B cell (primary cell): ENCODE measurements around the gene CAMTA1. TPM values are rescaled to one million over a fixed set of nuclear protein-coding genes. Genes with fewer than 3 reads are reported as not detected.

Experiments
- ATAC-seq: fragments of 200-7000 bp; cut with Tn5 transposase; one replicate; pipeline ENCODE4 v1.10.0; 2021; ENCODE audit warnings: low read depth, mild to moderate bottlenecking, moderate number of reproducible peaks, moderate library complexity
- CTCF ChIA-PET: fragments of 350-600 bp; sonication (Branson Sonifier 250); formaldehyde crosslinking; loops from one replicate; lab custom pipeline; 2021; ENCODE audit warnings: antibody characterized with exemption, inconsistent platforms; lab: Charles Lee
- POLR2A ChIA-PET: fragments of 350-600 bp; sonication (Branson Sonifier 250); formaldehyde crosslinking; loops from one replicate; lab custom pipeline; 2021; ENCODE audit warnings: antibody characterized with exemption; lab: Charles Lee
- DNase-seq: peaks from one replicate; pipeline ENCODE4 v3.0.0; 2013
- H2AFZ ChIP-seq: 2 replicates; pipeline ENCODE4 v1.6.1; 2012; ENCODE audit warnings: mild to moderate bottlenecking, low read depth, low read length; ENCODE audit not compliant: insufficient read depth, poor library complexity, severe bottlenecking
- H3K27ac ChIP-seq, 2 donors: 1 replicate in 1 of 2; 2 replicates in 1 of 2; pipeline ENCODE4 v1.5.1; 2012 to 2013; ENCODE audit warnings: low read length in 2 of 2, mild to moderate bottlenecking in 2 of 2, moderate library complexity in 1 of 2
- H3K27me3 ChIP-seq, 4 experiments: fragments of 200-600 bp in 1 of 4; sonication (generic) in 1 of 4; replicated peaks in 1 of 4; 1 replicate in 2 of 4; 2 replicates in 2 of 4; pipeline versions ENCODE4 v1.6.1 to v1.7.0; 2013 to 2016; ENCODE audit warnings: low read length in 3 of 4, mild to moderate bottlenecking in 2 of 4, mixed read lengths in 1 of 4, moderate library complexity in 1 of 4; ENCODE audit not compliant: insufficient read depth in 4 of 4, control insufficient read depth in 3 of 4; ENCODE audit errors: control extremely low read depth in 1 of 4
- H3K36me3 ChIP-seq, 2 experiments: replicated peaks in 1 of 2; 1 replicate in 1 of 2; 2 replicates in 1 of 2; pipeline versions ENCODE4 v1.6.1 to v1.7.1; 2013; ENCODE audit warnings: low read length in 1 of 2; ENCODE audit not compliant: insufficient read depth in 2 of 2, control insufficient read depth in 1 of 2; ENCODE audit errors: control extremely low read depth in 1 of 2, extremely low read depth in 1 of 2
- H3K4me1 ChIP-seq, 2 donors: fragments of 200-600 bp in 1 of 2; sonication (generic) in 1 of 2; 1 replicate in 1 of 2; 2 replicates in 1 of 2; pipeline versions ENCODE4 v1.5.1 to v1.6.1; 2013 to 2017; ENCODE audit warnings: low read length in 2 of 2; ENCODE audit not compliant: control insufficient read depth in 2 of 2, insufficient read depth in 2 of 2
- H3K4me2 ChIP-seq: replicated peaks from 2 replicates; pipeline ENCODE3; 2012; ENCODE audit warnings: mild to moderate bottlenecking, low read depth, low read length; ENCODE audit not compliant: poor library complexity, severe bottlenecking
- H3K4me3 ChIP-seq, 5 experiments: fragments of 200-600 bp in 1 of 5; sonication (generic) in 1 of 5; 1 replicate in 3 of 5; 2 replicates in 2 of 5; pipeline versions ENCODE4 v1.5.1 to v1.7.0; 2011 to 2016; ENCODE audit warnings: low read length in 4 of 5, mild to moderate bottlenecking in 4 of 5, low read depth in 2 of 5, control low read depth in 1 of 5, moderate library complexity in 1 of 5; ENCODE audit not compliant: insufficient read depth in 1 of 5; ENCODE audit errors: control extremely low read depth in 1 of 5, extremely low read depth in 1 of 5
- H3K79me2 ChIP-seq: fragments of 200-600 bp; sonication (generic); one replicate; pipeline ENCODE4 v1.6.0; 2016; ENCODE audit warnings: low read length; ENCODE audit not compliant: control insufficient read depth, insufficient read depth
- H3K9ac ChIP-seq: fragments of 200-600 bp; sonication (generic); 2 replicates; pipeline ENCODE4 v1.6.1; 2017; ENCODE audit warnings: mild to moderate bottlenecking, low read length, moderate library complexity
- H3K9me3 ChIP-seq, 3 donors: one replicate each; pipeline versions ENCODE4 v1.6.1 to v1.7.1; 2013; ENCODE audit warnings: low read length in 2 of 3; ENCODE audit not compliant: control insufficient read depth in 2 of 3, insufficient read depth in 1 of 3; ENCODE audit errors: control extremely low read depth in 1 of 3
- H4K20me1 ChIP-seq: 2 replicates; pipeline ENCODE4 v1.6.0; 2012; ENCODE audit warnings: mild to moderate bottlenecking, low read length; ENCODE audit not compliant: insufficient read depth, control insufficient read depth, poor library complexity, severe bottlenecking
- H3K27ac Mint-ChIP-seq: one replicate; pipeline ENCODE4 v1.8.0; 2021; ENCODE audit warnings: mixed read lengths
- H3K27me3 Mint-ChIP-seq: one replicate; pipeline ENCODE4 v1.8.0; 2021; ENCODE audit warnings: mixed read lengths
- H3K4me1 Mint-ChIP-seq: one replicate; pipeline ENCODE4 v1.8.0; 2021; ENCODE audit warnings: mixed read lengths
- H3K4me3 Mint-ChIP-seq: one replicate; pipeline ENCODE4 v1.8.0; 2021; ENCODE audit warnings: mixed read lengths
- H3K9me3 Mint-ChIP-seq: one replicate; pipeline ENCODE4 v1.8.0; 2022; ENCODE audit warnings: mixed read lengths; ENCODE audit not compliant: insufficient read depth
- EZH2 ChIP-seq: IDR thresholded peaks from 2 replicates; pipeline ENCODE4 v1.6.1; 2012; ENCODE audit warnings: borderline replicate concordance, low read depth, mild to moderate bottlenecking, moderate library complexity, low read length; ENCODE audit not compliant: insufficient read depth, poor library complexity, severe bottlenecking
- WGBS: methylation state at CpG from one replicate; pipeline ENCODE4 v1.1.5; 2013; ENCODE audit warnings: missing lambda C conversion rate; ENCODE audit not compliant: insufficient coverage; 5-methylcytosine and 5-hydroxymethylcytosine counted together
- intact Hi-C: fragments of 100-400 bp; cut with micrococcal nuclease; formaldehyde crosslinking; loops from one replicate; pipeline ENCODE4 v1.10.0; 2022
- polyA plus RNA-seq: library from polyadenylated mRNA; depleted of rRNA; stranded (reverse); fragments of >200 nt; gene quantifications from 2 replicates; pipeline ENCODE4 v1.2.3, GENCODE V29; 2012
- total RNA-seq, 2 donors: library from RNA; stranded (reverse); fragments of 120-200 nt in 1 of 2; gene quantifications; 1 replicate in 1 of 2; 2 replicates in 1 of 2; pipeline versions ENCODE4 v1.2.3 to v1.2.4, GENCODE V29; 2013 to 2022
- TF ChIP-seq, protein P1 (sequence below): fragments of 200-600 bp; IDR thresholded peaks from one replicate; pipeline ENCODE4 v1.8.0; 2022; ENCODE audit warnings: antibody characterized with exemption, mild to moderate bottlenecking

The CAMTA1 gene
- total and polyA plus RNA-seq, 2 donors (not counting 1 experiment from before 2014, with no cell fraction given), result 42.2 to 45.7 TPM

DNA sequence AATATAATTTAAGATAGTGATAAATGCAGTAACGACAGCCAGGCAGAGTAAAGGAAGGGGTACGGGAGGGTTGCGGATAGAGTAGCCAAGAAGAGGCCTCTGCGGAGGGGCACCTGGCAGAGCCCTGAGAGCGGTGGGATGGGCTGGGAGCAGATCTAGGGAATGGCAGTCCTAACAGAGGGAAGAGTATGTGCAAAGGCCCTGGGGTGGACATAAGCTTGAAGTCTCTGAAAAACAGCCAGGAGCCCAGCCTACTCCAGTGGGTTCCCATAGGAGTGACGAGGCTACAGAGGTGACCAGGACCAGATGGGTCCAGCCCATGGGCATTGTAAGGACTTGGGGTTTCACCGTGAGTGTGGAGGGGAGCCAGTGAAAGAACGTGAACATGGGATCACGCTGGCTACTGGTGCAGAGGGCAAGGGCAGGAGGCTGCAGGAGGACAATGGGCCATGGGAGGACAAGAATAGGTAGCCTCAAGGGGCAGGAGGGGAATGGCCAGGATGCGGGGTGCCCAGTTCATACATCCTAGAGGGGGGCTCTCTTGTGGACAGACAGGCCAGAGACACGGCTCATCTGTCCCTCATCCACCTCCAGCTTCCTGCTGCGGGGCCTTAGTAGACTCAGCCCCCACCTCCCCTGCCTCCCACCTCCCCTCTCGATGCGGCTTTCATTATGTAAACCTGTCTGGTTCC is 800.1 kb downstream of the CAMTA1 start:
- Histone ChIP-seq H2AFZ (no peak overlapping the region), H3K79me2 (no peaks in the 10 kb centered on the region), H3K9me3 (no peaks in the 10 kb centered on the region), H3K36me3 (no peaks in the 10 kb centered on the region), H3K27ac (no peak overlapping the region), H4K20me1 (no peaks in the 10 kb centered on the region), H3K27me3 (no peaks in the 10 kb centered on the region), H3K9ac (no peak overlapping the region), H3K4me1 (no peaks in the 10 kb centered on the region), H3K4me3 (no peak overlapping the region), H3K4me2 (no peak overlapping the region)
- DNase-seq (no peak), ATAC-seq (no peak)
- no peaks in the 10 kb centered on the region for H3K4me1 Mint-ChIP-seq
- H3K9me3 Mint-ChIP-seq, result no peaks in the 10 kb centered on the region
- POLR2A ChIA-PET, result no interaction called here
- 92% methylated on average over 14 of the region's 14 CpGs for WGBS
- H3K4me3 Mint-ChIP-seq, result no peak overlapping the region
- peaks cover 3% of the 10 kb centered on the region for H3K27me3 Mint-ChIP-seq
- no peak overlapping the region for H3K27ac Mint-ChIP-seq
- CTCF ChIA-PET, result no interaction called here
- intact Hi-C loops, result no loop called here
- TF ChIP-seq EZH2, result no peak
- TF ChIP-seq, protein P1, sequence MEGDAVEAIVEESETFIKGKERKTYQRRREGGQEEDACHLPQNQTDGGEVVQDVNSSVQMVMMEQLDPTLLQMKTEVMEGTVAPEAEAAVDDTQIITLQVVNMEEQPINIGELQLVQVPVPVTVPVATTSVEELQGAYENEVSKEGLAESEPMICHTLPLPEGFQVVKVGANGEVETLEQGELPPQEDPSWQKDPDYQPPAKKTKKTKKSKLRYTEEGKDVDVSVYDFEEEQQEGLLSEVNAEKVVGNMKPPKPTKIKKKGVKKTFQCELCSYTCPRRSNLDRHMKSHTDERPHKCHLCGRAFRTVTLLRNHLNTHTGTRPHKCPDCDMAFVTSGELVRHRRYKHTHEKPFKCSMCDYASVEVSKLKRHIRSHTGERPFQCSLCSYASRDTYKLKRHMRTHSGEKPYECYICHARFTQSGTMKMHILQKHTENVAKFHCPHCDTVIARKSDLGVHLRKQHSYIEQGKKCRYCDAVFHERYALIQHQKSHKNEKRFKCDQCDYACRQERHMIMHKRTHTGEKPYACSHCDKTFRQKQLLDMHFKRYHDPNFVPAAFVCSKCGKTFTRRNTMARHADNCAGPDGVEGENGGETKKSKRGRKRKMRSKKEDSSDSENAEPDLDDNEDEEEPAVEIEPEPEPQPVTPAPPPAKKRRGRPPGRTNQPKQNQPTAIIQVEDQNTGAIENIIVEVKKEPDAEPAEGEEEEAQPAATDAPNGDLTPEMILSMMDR, result no peak

DNA sequence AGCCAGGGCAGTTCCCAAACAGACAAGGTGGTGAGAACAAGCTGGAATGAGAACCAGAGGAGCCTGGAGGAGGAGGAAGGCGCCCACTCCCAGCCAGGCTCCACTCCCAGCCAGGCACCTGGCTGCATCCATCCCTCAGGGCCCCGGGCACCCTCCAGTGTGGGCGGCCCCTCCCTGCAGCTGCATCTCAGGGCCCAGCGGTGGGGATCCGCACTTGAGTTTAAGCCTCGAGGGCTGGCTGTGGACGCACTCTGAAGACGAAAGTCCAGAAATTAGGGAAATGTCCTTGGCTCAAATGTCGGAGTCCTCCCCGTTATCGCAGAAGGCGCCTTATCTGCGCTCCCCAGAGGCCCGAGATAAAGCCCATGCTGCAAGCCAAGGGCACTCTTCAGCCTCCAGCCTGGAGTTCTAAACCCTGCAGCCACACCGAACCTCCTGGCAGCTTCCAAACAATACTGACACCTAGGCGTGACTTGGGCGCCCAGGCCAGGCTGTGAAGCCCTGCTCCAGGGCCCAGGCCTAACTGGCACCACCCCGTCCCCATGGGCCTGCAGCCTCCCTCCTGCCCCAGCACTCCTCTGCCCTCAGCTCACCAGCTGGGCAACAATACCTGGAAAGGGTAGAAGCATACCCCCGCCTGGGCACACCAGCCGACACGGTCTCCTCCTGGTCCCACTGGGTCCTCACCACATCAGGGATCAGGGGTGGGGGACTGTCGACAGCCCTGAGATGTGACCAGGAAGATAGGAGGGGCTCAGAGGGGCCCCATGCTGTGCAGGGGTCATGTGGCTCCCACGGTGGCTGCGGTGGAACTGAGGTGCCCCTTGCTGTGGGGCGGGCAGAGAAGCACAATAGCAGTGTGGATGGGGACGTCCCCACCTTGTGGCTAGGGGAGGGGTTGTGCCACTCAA is 801.0 kb downstream of the CAMTA1 start:
- no peak overlapping the region for H3K9ac ChIP-seq
- no peak overlapping the region for H2AFZ ChIP-seq
- H3K4me2 ChIP-seq, result no peak overlapping the region
- no peak for TF ChIP-seq EZH2
- TF ChIP-seq, protein P1, result no peak
- DNase-seq (no peak), ATAC-seq (no peak)
- no peaks in the 10 kb centered on the region for H3K79me2 ChIP-seq
- 89% methylated on average over 23 of the region's 26 CpGs for WGBS
- intact Hi-C loops, result no loop called here
- H3K9me3 ChIP-seq, result no peaks in the 10 kb centered on the region
- ChIA-PET POLR2A (no interaction called here), CTCF (no interaction called here)
- no peaks in the 10 kb centered on the region for H3K4me1 ChIP-seq
- no peaks in the 10 kb centered on the region for H3K4me1 Mint-ChIP-seq
- no peaks in the 10 kb centered on the region for H3K36me3 ChIP-seq
- H3K9me3 Mint-ChIP-seq, result no peaks in the 10 kb centered on the region
- no peak overlapping the region for H3K4me3 ChIP-seq
- no peak overlapping the region for H3K4me3 Mint-ChIP-seq
- no peaks in the 10 kb centered on the region for H4K20me1 ChIP-seq
- H3K27me3 ChIP-seq, result no peaks in the 10 kb centered on the region
- no peak overlapping the region for H3K27ac Mint-ChIP-seq
- no peak overlapping the region for H3K27ac ChIP-seq
- peaks cover 3% of the 10 kb centered on the region for H3K27me3 Mint-ChIP-seq
